Upper lobe of left lung (tissue), 4 donors: ENCODE results near the gene DIPK1A.

ENCODE experiments used
- CTCF ChIP-seq, 6 experiments: fragments of 450-650 bp in 4 of 6; fragments of 200-600 bp in 2 of 6; sonication (generic) in 2 of 6; IDR thresholded peaks; one replicate each; pipeline ENCODE4 v1.5.1; 2016 to 2019; ENCODE audit warnings: antibody characterized with exemption in 6 of 6
- POLR2A ChIP-seq, 4 donors: fragments of 450-650 bp; IDR thresholded peaks; one replicate each; pipeline ENCODE4 v1.5.1; 2016 to 2017; ENCODE audit warnings: antibody characterized with exemption in 4 of 4, mild to moderate bottlenecking in 2 of 4

GRCh38 chr1:92915547-92915946, 45.7 kb downstream of the DIPK1A start:
- no peak for TF ChIP-seq POLR2A (IDR thresholded peaks at IDR 0.05)
- no peak for TF ChIP-seq CTCF (IDR thresholded peaks at IDR 0.05)
